ENCODE results near the gene HLCS. TPM values are rescaled to one million over a fixed set of nuclear protein-coding genes. Genes with fewer than 3 reads are reported as not detected.
A peak's percentile ranks its signal among the peaks of the same experiment; 100 is the strongest.

HLCS gene
- total RNA-seq, 6 experiments from 2014 or later: 12.6 to 19.1 (median 16.0) TPM

GRCh38 chr21:36964827-36965719 is 1.4 kb downstream of the HLCS start:
- DNase-seq (no peak), ATAC-seq (no peak)
- Histone ChIP-seq H3K27me3 (no peaks in the 10 kb centered on the region), H3K4me1 (peaks cover 0 to 6% (median 0%) of the 10 kb centered on the region in 4 donors), H3K36me3 (peaks cover 0 to 2% (median 0%) of the 10 kb centered on the region in 4 donors), H3K9me3 (no peaks in the 10 kb centered on the region), H3K4me3 (peak overlapping the region; percentile 59 to 84 (median 76)), H3K27ac (no peak overlapping the region)
- no peak for TF ChIP-seq CTCF (IDR thresholded peaks at IDR 0.05)
- no peak for TF ChIP-seq POLR2A (IDR thresholded peaks at IDR 0.05)
- WGBS (ENCODE audit: insufficient coverage, low coverage, low lambda C conversion rate, missing lambda C conversion rate): 65% methylated on average over 7 of the region's 8 CpGs
- intact Hi-C loops (cut with DNase I): no loop called here

- Histone ChIP-seq H3K36me3 (peaks cover 0 to 2% (median 0%) of the 10 kb centered on the region in 4 donors), H3K4me3 (no peak overlapping the region), H3K9me3 (no peaks in the 10 kb centered on the region), H3K27me3 (no peaks in the 10 kb centered on the region), H3K27ac (no peak overlapping the region), H3K4me1 (peaks cover 0 to 6% (median 0%) of the 10 kb centered on the region in 4 donors)
- 87% methylated on average over 4 of the region's 4 CpGs for WGBS (ENCODE audit: insufficient coverage, low coverage, low lambda C conversion rate, missing lambda C conversion rate)
- intact Hi-C loops (cut with DNase I): no loop called here
- ATAC-seq (no peak), DNase-seq (no peak)
- no peak for TF ChIP-seq POLR2A (IDR thresholded peaks at IDR 0.05)
- TF ChIP-seq CTCF (IDR thresholded peaks at IDR 0.05): no peak
Measured at GRCh38 chr21:36964398-36964797, 2.1 kb downstream of the HLCS start.

GRCh38 chr21:36962098-36962780 is 4.2 kb downstream of the HLCS start:
- TF ChIP-seq POLR2A (IDR thresholded peaks at IDR 0.05) (no peak), CTCF (IDR thresholded peaks at IDR 0.05) (no peak)
- H3K36me3 ChIP-seq: peaks cover 0 to 2% (median 0%) of the 10 kb centered on the region in 4 donors
- intact Hi-C loops (cut with DNase I): no loop called here

GRCh38 chr21:36960676-36961284 is 5.7 kb downstream of the HLCS start:
- Histone ChIP-seq H3K4me3 (no peak overlapping the region), H3K9me3 (no peaks in the 10 kb centered on the region), H3K27ac (no peak overlapping the region), H3K4me1 (peaks cover 0 to 6% (median 0%) of the 10 kb centered on the region in 4 donors), H3K27me3 (no peaks in the 10 kb centered on the region), H3K36me3 (peaks cover 0 to 2% (median 0%) of the 10 kb centered on the region in 4 donors)
- TF ChIP-seq CTCF (IDR thresholded peaks at IDR 0.05) (no peak), POLR2A (IDR thresholded peaks at IDR 0.05) (no peak)
- DNase-seq: no peak
- no peak for ATAC-seq
- WGBS (ENCODE audit: insufficient coverage, low coverage, low lambda C conversion rate, missing lambda C conversion rate): 97% methylated on average over 8 of the region's 8 CpGs
- intact Hi-C loops (cut with DNase I): no loop called here

More at GRCh38 chr21:36962098-36962780, 4.2 kb downstream of the HLCS start:
- H3K27me3 ChIP-seq: no peaks in the 10 kb centered on the region
- no peak for DNase-seq
- peaks cover 0 to 6% (median 0%) of the 10 kb centered on the region in 4 donors for H3K4me1 ChIP-seq
- H3K4me3 ChIP-seq: no peak overlapping the region
- H3K27ac ChIP-seq: no peak overlapping the region
- H3K9me3 ChIP-seq: no peaks in the 10 kb centered on the region
- 90% methylated on average over 11 of the region's 11 CpGs for WGBS (ENCODE audit: insufficient coverage, low coverage, low lambda C conversion rate, missing lambda C conversion rate)
- ATAC-seq: no peak

Measured in right lobe of liver (tissue), 6 donors.